PC-9 (cell line): ENCODE measurements around the gene CADM1. TPM values are rescaled to one million over a fixed set of nuclear protein-coding genes. Genes with fewer than 3 reads are reported as not detected.

ENCODE experiments used
- BruUV-seq: library from RNA; stranded (reverse); fragments of 400-500 nt; replicated peaks from 2 replicates; lab custom pipeline; 2021; lab: Mats Ljungman, UMichigan
- CTCF ChIA-PET: fragments of 300-600 bp; sonication (Branson Sonifier 250); formaldehyde crosslinking; loops from one replicate; lab custom pipeline; 2022; ENCODE audit warnings: antibody characterized with exemption; lab: Charles Lee
- POLR2A ChIA-PET: fragments of 300-600 bp; sonication (Branson Sonifier 250); formaldehyde crosslinking; loops from one replicate; lab custom pipeline; 2022; ENCODE audit warnings: antibody characterized with exemption; ENCODE audit not compliant: unreplicated experiment; lab: Charles Lee
- DNase-seq, 2 experiments: peaks; one replicate each; pipeline versions ENCODE4 v3.0.0 to v3.0.0-alpha.2; 2015 to 2022; ENCODE audit warnings: mixed read lengths in 1 of 2
- H2AFZ ChIP-seq: fragments of 200-600 bp; sonication (generic); 2 replicates; pipeline ENCODE4 v1.8.1; 2017; ENCODE audit warnings: antibody characterized with exemption
- H3F3A ChIP-seq: fragments of 200-600 bp; sonication (generic); 2 replicates; pipeline ENCODE4 v1.8.1; 2017; ENCODE audit warnings: antibody characterized with exemption, mild to moderate bottlenecking, low read depth; ENCODE audit not compliant: insufficient read depth
- H3K27ac ChIP-seq: fragments of 200-600 bp; sonication (generic); 2 replicates; pipeline ENCODE4 v1.6.1; 2016; ENCODE audit warnings: mixed run types
- H3K27me3 ChIP-seq: fragments of 200-600 bp; sonication (generic); 2 replicates; pipeline ENCODE4 v1.6.1; 2016; ENCODE audit warnings: low read depth, mixed run types; ENCODE audit not compliant: insufficient read depth
- H3K36me3 ChIP-seq: fragments of 200-600 bp; sonication (generic); 2 replicates; pipeline ENCODE4 v1.6.1; 2016; ENCODE audit warnings: low read depth, mixed run types
- H3K4me1 ChIP-seq: fragments of 200-600 bp; sonication (generic); replicated peaks from 2 replicates; pipeline ENCODE4 v1.6.1; 2016; ENCODE audit warnings: mixed run types; ENCODE audit not compliant: insufficient read depth
- H3K4me2 ChIP-seq: fragments of 200-600 bp; sonication (generic); 2 replicates; pipeline ENCODE4 v1.6.1; 2017; ENCODE audit warnings: mixed run types
- H3K4me3 ChIP-seq: fragments of 200-600 bp; sonication (generic); 2 replicates; pipeline ENCODE4 v1.6.1; 2016; ENCODE audit warnings: mixed run types
- H3K79me2 ChIP-seq: fragments of 200-600 bp; sonication (generic); 2 replicates; pipeline ENCODE4 v1.6.1; 2017; ENCODE audit warnings: low read depth, mixed run types
- H3K9me2 ChIP-seq: fragments of 200-600 bp; sonication (generic); 2 replicates; pipeline ENCODE4 v1.8.1; 2017; ENCODE audit warnings: mild to moderate bottlenecking; ENCODE audit not compliant: insufficient read depth
- H3K9me3 ChIP-seq: fragments of 200-600 bp; sonication (generic); 2 replicates; pipeline ENCODE4 v1.8.1; 2016; ENCODE audit warnings: low read depth; ENCODE audit not compliant: insufficient read depth
- H4K20me1 ChIP-seq: fragments of 200-600 bp; sonication (generic); 2 replicates; pipeline ENCODE4 v1.8.1; 2017; ENCODE audit not compliant: insufficient read depth
- EZH2 ChIP-seq: fragments of 200-600 bp; sonication (generic); IDR thresholded peaks from 2 replicates; pipeline ENCODE4 v1.8.0; 2017; ENCODE audit warnings: antibody characterized with exemption, low read depth
- intact Hi-C: fragments of 100-400 bp; cut with micrococcal nuclease; formaldehyde crosslinking; loops from one replicate; pipeline ENCODE4 v1.10.0; 2022; ENCODE audit not compliant: unreplicated experiment
- total RNA-seq: library from RNA; stranded (reverse); gene quantifications from 2 replicates; pipeline ENCODE4 v1.2.3, GENCODE V29; 2021
- TF ChIP-seq, protein P1 (sequence below): fragments of 200-600 bp; sonication (generic); conservative IDR thresholded peaks from 2 replicates; pipeline ENCODE4 v1.6.1; 2017; ENCODE audit warnings: mixed run types, antibody characterized with exemption, mild to moderate bottlenecking, moderate library complexity

Gene CADM1
- total RNA-seq, 1 experiment from 2014 or later, result not detected

DNA sequence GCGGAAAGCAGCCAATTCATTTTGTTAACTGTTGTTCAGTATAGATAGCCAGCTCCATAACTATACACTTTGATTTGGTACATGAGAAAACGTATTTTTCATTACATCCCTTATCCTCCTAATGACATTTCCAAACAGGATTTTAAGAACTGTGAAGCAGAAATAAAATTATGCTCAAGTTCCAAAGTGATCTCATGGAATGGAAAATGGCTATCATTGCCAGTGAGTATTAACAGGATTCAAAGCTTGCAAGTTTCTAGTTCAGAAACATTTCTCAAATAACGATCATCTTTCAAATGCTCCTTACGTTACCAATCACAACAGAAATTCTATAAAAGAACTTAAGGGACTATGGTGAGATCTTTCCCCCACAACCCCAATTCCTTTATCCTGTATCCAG lies 53.7 kb downstream of the CADM1 start:
- no peak overlapping the region for H3K4me2 ChIP-seq
- ChIA-PET POLR2A (no interaction called here), CTCF (no interaction called here)
- no TSS peak for BruUV-seq
- H3K4me3 ChIP-seq, result no peak overlapping the region
- no peaks in the 10 kb centered on the region for H3K9me3 ChIP-seq
- H4K20me1 ChIP-seq, result no peaks in the 10 kb centered on the region
- no peaks in the 10 kb centered on the region for H3K9me2 ChIP-seq
- peaks cover 13% of the 10 kb centered on the region; the same call in 1 of the 2 replicates for H3K27me3 ChIP-seq
- H3K4me1 ChIP-seq, result no peaks in the 10 kb centered on the region
- H3K36me3 ChIP-seq, result no peaks in the 10 kb centered on the region
- H2AFZ ChIP-seq, result no peak overlapping the region
- no peak for DNase-seq
- intact Hi-C loops, result no loop called here
- H3K79me2 ChIP-seq, result no peaks in the 10 kb centered on the region
- no peak overlapping the region for H3K27ac ChIP-seq
- H3F3A ChIP-seq, result no peaks in the 10 kb centered on the region
- TF ChIP-seq EZH2, result no peak
- TF ChIP-seq, protein P1, sequence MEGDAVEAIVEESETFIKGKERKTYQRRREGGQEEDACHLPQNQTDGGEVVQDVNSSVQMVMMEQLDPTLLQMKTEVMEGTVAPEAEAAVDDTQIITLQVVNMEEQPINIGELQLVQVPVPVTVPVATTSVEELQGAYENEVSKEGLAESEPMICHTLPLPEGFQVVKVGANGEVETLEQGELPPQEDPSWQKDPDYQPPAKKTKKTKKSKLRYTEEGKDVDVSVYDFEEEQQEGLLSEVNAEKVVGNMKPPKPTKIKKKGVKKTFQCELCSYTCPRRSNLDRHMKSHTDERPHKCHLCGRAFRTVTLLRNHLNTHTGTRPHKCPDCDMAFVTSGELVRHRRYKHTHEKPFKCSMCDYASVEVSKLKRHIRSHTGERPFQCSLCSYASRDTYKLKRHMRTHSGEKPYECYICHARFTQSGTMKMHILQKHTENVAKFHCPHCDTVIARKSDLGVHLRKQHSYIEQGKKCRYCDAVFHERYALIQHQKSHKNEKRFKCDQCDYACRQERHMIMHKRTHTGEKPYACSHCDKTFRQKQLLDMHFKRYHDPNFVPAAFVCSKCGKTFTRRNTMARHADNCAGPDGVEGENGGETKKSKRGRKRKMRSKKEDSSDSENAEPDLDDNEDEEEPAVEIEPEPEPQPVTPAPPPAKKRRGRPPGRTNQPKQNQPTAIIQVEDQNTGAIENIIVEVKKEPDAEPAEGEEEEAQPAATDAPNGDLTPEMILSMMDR, result no peak

DNA sequence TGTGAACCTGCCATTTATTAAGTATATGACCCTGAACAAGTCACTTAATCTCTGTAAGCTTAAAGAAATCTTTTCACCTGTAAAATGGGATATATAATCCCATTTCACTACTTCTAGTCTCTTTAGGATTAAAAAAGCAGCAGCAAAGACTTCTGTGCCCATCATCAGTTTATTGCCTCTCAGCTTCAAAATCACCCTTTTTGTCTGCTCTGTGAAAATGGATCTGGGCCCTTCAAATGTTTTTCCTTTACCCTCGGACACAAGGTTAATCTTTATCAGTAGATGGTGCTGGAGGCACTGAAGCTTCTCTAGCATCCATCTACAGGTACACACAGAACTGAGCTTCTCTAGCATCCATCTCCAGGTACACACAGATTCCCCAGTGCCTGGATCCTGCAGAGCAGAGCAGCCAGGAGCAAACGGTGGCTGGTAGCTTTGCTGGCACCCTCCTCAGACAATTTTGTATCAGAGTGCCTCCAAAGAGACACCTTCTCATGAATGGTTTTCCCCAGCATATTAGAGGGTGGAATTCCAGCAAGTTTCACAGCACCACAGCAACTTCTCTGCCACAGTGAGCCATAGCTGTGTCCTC lies 56.8 kb downstream of the CADM1 start:
- no TSS peak for BruUV-seq
- H3K4me1 ChIP-seq, result no peaks in the 10 kb centered on the region
- TF ChIP-seq, protein P1, result no peak
- no peak for TF ChIP-seq EZH2
- no peaks in the 10 kb centered on the region for H3K79me2 ChIP-seq
- DNase-seq, result no peak
- H3K4me3 ChIP-seq, result no peak overlapping the region
- intact Hi-C loops, result no loop called here
- H3K27me3 ChIP-seq, result peaks cover 13% of the 10 kb centered on the region; the same call in 1 of the 2 replicates
- no peak overlapping the region for H3K27ac ChIP-seq
- no peaks in the 10 kb centered on the region for H3K9me3 ChIP-seq
- no peaks in the 10 kb centered on the region for H3K36me3 ChIP-seq
- H3K4me2 ChIP-seq, result no peak overlapping the region
- CTCF ChIA-PET, result no interaction called here
- no peak overlapping the region for H2AFZ ChIP-seq
- POLR2A ChIA-PET, result no interaction called here
- no peaks in the 10 kb centered on the region for H3K9me2 ChIP-seq
- no peaks in the 10 kb centered on the region for H4K20me1 ChIP-seq
- H3F3A ChIP-seq, result no peaks in the 10 kb centered on the region

DNA sequence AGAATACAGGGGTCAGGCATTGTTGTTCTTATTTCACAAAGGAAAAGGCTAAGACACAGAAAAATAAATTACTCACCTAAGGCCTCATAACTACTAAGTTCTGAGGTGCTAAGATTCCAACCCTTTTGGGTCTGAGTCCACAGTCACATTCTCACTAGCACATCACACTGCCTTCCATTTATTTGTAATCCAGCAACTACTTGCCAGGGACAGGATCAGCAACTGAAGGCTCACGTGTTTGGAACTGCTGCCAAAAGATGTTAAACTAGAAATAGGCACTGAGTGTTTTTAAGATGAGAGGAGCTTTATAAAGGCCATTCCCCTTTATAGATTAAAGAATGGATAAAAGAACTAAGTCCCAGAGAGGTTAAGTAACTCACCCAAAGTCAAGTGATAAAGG lies 58.0 kb downstream of the CADM1 start:
- no TSS peak for BruUV-seq
- H3K79me2 ChIP-seq, result no peaks in the 10 kb centered on the region
- H3K4me2 ChIP-seq, result no peak overlapping the region
- peaks cover 13% of the 10 kb centered on the region; the same call in 1 of the 2 replicates for H3K27me3 ChIP-seq
- POLR2A ChIA-PET, result no interaction called here
- no peaks in the 10 kb centered on the region for H3K9me3 ChIP-seq
- no peaks in the 10 kb centered on the region for H4K20me1 ChIP-seq
- no peak for DNase-seq
- no peak overlapping the region for H3K4me3 ChIP-seq
- CTCF ChIA-PET, result no interaction called here
- TF ChIP-seq, protein P1, result no peak
- TF ChIP-seq EZH2, result no peak
- H3K27ac ChIP-seq, result no peak overlapping the region
- intact Hi-C loops, result no loop called here
- H3K36me3 ChIP-seq, result no peaks in the 10 kb centered on the region
- H3F3A ChIP-seq, result no peaks in the 10 kb centered on the region
- H3K4me1 ChIP-seq, result no peaks in the 10 kb centered on the region
- H2AFZ ChIP-seq, result no peak overlapping the region
- H3K9me2 ChIP-seq, result no peaks in the 10 kb centered on the region
